C1 segment of cervical spinal cord (tissue), 14 donors: ENCODE measurements around the gene MED31.
A peak's percentile ranks its signal among the peaks of the same experiment; 100 is the strongest.
"Not testable (repeated sequence)": the region's sequence is repeated elsewhere in the genome, so short reads cannot be mapped to it uniquely, and the experiment has no call there.

Source experiments
- DNase-seq, 14 donors: peaks; one replicate each; lab custom pipeline; 2025; lab: John Stamatoyannopoulos, UW

The MED31 gene

DNA sequence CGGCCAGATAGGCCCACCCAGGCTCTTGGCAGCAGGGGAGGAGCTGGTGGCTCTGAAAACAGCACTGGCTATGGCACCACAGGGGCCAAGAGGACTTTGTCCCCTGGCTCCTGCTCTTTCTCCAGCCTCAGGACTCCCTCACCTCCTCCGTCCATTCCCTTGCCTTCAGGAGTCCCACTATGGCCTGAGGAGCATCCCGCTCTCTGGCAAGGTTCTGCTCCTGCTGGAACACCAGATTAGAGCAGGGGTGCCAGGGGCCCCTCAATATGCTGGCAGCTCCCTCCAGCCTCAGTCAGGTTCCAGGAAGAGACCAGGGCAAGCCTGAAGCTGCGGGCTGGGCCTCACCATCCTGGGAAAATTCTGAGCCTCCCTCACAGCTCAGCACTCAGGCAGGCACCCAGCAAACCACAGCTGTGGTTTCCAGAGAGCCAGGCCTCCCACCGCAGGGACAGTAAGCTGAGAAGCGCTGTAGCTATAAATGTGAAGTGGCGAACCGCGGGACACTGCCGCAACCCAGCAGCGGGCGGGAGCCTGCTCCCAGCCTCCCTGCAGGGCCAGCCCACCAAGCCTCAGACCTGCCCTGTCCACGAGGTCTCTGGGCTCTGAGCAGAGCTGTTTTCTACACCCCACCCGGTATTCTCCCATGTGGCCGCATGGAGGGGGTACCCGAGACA lies 25.9 kb upstream of the MED31 start:
- DNase-seq, result no peak

DNA sequence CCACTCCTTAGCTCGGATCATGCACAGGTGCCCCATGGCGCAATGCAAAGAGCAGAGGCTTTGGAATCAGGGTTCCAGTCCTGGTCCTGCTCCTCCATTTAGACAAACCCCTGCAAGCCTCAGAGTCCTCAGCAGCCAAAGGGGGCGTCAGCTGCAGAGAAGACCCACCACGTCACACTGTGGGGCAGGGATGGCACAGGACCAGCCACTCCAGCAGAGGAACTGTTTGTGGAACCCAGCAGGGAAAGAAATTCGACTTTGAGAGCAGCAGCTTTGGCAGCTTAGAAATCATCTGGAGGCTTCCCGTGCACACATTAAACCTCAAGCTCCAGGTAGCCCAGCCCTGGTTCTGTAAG lies 25.4 kb upstream of the MED31 start:
- no peak for DNase-seq

DNA sequence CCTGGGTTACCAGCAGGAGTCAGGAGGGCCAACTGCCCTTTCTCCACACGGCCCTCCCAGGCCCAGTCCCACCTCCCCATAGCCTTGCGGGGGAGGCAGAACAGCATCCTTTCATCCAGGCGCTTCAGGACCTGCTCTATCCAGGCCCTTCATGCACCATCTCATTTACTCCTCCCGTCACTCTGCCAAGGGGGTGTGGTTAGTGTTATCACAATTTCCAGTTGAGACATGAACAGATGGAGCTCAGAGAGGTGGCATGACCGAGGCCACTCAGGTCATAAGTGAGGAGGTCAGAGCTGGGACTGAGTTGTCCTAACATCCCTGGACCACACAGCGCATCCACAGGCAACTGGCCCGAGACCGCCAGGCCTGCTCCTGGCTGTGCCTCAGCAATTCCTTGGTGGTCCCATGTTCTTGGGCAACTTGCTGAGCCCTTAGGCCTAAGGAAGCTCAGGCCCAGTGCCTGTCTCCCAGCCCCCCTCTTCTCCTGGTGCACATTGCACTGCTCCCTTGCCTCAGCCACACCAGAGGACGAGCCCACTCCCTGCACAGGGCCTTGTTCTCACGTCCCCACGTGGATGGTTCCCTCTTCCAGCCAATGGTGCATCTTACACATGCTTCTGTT lies 23.9 kb upstream of the MED31 start:
- no peak for DNase-seq

DNA sequence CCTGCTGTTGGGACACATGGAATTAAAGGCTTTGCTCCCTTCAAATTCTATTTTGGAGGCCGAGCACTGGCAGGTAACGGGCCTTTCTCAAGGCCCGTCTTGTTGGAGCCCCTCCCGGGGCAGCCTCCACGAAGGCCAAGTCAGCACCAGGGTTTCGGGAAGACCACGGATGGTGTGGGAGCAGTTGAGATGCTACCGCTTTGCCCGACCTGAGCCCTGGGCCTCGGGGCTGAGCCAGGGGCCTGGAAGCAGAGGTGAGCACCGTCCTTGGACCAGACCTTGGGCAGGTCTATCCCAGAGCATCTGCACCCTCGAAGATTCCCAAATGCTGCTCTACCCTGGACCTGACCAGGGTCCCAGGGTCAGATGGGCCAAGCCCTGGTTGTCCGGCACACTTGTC lies 23.2 kb upstream of the MED31 start:
- DNase-seq, result no peak

DNA sequence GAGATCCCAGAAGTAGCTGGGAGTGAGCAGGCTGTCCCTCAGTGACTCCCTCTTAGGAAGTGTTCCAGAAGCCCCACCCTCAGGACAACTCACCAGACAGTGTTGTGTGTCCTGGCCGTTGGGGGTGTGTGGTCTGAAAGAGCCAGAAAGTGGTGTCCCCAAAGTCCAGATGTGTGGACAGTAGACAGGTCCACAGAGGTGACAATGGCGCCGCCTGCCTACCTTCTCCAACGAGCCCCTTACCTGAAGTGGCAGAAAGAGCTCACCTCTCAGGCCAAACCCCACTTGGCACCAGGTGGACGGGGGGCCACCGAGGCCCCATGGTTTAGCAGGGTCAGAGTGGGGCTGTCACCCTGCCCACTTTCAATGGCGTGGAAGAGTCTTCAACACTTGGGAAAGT lies 20.0 kb upstream of the MED31 start:
- no peak for DNase-seq

DNA sequence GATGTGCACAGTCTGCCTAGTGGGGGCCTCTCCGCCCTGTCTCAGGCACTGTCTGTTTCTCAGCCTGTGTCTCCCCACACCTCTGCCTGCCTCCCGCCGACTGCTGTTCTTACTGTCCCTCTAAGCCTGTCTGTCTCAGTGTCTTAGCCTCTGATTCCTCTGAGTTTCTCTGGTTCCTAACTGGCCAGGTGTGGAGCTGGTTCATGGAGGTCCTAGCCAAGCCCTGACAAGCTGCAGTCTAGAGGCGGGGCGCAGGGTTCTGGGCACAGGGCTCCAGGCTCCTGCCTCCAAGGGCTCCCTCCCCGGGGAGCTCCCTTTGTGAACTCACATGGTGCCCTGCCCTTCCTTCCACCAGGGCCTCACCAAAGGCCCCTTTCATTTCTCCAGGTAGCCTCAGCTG lies 19.6 kb upstream of the MED31 start:
- DNase-seq, result no peak

DNA sequence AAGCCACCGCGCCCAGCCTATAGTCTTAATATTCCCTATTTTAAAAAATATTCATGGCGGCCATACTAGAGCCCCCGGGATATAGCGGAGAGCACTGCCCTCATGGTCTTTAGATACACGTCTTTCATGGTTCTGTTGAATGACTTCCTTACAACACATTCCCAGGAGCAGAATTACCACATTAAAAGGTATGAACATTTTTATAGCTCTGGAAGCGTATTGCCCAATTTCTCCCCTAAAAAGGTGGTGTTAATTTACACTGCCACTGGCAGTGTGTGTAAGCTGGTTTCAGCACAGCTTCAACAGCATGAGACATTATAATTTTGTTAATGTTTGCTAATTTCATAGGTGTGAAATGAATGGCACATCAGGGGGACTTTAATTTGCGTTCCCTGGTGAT lies 19.2 kb upstream of the MED31 start:
- no peak for DNase-seq

DNA sequence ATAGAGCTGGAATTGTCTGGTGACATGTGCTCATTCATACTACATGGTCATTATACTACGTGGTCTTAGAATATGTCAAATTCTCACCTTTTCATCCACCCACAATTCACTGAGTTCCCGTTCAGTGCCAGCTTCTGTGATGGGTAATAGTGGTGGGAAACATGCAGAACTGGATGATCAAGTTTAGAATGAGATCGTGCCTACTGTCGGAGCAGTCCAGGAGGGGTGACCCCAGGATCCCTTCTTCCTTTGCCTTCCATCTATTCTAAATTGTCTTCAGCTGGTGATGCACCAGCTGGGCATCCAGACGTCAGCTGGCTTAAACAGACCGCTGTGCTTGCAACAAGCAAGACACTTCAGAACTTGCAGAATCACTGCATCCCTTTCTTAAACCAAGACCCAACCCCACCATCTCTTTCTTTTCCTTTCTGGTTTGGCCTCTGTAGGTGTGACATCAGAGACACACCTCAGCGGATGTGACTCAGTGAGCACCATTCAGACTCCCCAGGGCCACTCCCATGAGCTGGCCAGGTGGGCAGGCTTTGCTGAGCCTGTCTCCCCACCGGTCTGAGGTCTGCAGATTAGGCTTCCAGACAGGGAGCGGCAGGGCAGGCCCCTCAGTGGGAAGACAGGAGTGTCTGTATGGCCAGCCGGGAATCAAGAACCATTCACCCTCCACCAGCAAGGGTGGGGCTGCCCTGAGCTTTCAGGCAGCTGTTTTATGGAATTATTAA lies 18.2 kb upstream of the MED31 start:
- no peak for DNase-seq

DNA sequence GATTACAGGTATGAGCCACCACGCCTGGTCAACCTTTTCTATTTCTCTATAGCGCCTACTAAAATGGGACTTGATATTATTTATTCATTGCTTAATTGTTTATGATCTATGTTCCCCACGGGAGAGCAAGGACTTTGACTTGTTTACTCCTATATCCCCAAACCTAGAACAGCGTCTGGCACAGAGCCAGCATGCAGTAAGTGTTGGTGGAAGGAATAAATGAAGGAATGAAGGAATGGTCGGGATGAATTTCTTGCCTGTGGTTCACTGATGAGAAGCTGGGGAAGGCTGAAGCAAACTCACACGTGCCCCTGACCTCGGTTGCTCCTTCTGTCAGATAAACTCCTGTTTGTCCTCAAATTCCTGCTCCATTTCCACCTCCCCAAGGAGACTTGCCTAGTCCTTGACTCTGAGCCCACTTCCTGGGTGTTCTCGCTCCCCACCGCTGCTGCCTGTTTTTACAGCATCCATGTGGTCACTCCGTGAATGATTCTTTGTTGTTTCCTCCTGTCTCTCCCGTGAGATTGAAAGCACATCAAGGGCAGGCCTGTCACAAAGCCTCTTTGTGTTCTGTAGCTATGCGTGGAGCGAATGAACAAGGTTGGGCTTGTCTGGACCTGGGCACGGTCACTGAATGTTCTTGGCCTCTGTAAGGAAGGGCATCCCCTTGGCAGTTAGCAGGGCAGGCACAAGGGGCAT lies 17.5 kb upstream of the MED31 start:
- no peak for DNase-seq

DNA sequence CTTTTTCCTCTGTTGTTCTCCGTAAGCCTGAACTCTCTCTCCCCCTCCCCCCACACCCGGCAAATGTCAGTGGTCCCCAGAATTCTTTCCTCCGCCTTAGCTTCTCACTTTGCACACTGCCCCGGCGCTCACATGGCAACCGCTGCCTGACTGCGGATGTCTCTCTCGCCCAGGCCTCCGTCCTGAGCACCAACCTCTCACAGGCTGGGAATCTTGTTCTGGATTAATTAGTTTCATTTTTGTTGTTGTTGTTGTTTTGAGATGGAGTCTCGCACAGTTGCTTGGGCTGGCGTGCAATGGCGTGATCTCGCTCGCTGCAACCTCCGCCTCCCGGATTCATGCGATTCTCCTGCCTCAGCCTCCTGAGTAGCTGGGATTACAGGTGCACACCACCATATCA lies 16.8 kb upstream of the MED31 start:
- no peak for DNase-seq

DNA sequence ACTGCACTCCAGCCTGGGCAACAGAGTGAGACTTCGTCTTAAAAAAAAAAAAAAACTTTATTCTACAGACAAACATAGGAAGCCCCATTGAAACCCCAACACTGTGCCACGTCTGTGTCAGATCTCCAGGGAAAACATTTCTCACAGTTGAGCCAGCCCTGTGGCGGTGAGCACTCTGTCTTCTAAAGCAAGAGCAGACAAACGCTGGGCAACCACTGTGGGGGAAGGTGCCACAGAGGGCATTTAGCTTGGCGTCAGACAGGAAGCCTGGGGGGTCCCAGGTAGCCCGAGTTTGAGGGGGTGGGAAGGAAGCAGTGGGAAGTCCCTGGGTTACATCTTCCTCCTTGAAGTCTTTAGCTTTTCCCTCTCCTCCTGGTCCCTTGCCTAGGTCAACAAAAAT lies 16.1 kb upstream of the MED31 start:
- DNase-seq, result no peak

DNA sequence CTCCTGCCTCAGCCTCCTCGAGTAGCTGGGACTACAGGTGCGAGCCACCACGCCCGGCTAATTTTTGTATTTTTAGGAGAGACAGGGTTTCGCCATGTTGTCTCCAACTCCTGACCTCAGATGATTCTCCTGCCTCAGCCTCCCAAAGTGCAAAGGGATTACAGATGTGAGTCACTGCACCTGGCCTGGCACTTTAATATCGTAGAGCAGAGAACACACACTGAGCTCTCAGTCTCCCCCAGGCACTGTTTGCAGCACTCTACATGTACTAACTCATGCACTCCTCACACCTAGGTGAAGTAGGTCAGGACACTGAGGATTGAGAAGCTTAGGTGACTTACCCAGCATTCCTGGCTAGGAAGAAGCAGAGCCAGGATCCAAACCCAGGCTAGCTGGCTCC lies 15.2 kb upstream of the MED31 start:
- DNase-seq, result no peak

DNA sequence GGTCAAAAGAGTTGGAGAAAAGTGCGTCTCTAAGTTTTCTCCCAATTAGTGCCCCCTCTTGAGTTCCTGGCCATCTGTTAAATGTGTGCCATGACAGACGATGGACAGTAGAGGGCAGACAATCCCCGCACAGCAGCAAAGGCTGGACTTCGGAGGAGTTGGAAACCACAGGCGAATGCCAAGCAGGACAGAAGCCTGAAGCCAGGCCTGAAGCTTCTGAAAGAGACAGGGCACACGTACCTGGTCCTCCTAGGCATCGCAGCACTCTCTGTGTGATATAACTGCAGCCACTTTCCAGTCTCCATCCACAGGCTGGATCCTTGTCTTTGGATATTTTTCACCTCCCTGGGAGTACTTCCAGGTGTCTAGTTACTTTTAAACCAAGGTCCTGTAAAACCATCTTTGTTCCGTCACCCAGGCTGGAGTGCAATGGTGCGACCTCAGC lies 14.7 kb upstream of the MED31 start:
- DNase-seq, result peak in 12 of 14 donors; percentile 2 to 57 (median 36)

DNA sequence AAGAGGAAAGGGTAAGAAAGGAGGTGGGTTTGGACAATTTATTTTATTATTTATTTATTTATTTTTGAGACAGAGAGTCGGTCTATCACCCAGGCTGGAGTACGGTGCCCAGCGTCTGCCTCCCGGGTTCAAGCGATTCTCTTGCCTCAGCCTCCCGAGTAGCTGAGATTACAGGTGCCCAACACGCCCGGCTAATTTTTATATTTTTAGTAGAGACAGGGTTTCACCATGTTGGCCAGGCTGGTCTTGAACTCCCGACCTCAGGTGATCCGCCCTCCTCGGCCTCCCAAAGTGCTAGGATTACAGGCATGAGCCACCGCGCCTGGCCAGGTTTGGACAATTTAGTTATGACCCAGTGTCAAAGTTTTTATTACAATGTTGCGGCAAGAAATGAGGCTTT lies 11.8 kb upstream of the MED31 start:
- DNase-seq, result not testable (repeated sequence)

DNA sequence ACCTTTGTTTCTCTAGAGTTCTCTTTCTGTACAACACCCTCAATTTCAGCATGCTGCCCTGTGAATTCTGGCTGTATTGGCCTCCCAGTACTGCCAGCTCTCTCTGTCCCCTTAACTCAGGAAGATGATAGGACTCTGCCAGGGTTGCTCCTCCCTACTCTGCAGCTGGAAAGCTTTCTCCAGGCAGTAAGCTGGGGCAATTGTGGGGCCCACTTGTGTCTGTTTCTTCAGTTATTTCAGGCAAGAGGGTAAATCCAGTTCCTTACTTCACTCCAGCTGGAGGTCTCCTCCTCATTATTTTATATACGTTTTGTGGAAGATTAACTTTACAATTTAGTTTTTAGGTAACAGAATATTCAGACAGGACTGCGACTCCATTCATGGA lies 10.1 kb upstream of the MED31 start:
- DNase-seq, result no peak

DNA sequence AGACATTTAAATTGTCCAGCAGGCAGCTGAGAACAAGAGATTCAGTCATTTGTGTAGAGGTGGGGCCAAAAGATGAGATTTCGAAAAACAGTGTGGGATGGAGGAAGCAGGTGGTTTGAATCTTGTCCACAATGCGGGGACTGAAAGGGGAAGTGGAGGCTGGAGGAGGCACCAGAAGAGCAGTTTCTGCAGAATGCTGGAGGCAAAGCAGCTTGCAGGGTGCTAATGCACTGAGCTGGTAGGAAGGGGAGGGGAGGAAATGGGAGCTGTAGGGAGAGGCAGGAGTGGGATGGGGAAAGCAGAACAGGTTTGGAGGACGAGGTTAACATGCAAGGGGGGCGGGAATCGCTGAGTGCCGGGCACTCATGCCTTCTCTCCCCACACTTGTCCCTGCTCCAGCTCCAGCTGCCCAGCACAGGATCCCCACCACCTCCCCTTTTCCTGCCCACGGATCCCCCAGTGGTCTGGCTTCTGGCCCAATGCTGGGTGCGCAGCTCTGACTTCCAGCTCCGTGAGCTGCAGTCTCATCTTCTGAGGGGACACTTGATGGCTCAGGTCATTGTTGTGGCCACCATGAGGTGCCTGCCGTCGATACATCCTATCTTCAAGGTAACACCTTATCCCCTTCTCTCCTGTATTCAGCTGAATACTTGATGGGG lies 9.5 kb upstream of the MED31 start:
- DNase-seq, result peak in 5 of 14 donors; percentile 2 to 27 (median 14)

DNA sequence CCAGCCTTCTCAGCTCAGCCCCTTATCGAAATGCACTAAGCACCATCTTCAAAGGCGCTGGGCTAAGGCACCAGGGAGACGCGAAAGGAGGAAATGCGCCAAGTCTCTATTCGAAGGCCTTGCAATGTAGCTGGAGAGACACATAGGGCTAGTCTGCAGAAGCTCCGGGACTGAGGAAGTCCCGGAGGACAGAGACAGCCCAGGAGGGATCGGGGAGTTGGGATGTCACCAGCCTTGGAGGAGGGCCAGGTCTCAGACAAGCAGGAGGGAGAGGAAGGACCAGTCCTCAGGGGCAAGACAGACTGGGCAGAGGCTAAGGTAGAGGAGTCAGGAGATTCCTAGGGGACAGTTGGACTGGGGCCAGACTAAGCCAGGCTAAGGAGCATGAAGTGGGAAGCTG lies 8.7 kb upstream of the MED31 start:
- DNase-seq, result peak in 1 of 14 donors; percentile 5

DNA sequence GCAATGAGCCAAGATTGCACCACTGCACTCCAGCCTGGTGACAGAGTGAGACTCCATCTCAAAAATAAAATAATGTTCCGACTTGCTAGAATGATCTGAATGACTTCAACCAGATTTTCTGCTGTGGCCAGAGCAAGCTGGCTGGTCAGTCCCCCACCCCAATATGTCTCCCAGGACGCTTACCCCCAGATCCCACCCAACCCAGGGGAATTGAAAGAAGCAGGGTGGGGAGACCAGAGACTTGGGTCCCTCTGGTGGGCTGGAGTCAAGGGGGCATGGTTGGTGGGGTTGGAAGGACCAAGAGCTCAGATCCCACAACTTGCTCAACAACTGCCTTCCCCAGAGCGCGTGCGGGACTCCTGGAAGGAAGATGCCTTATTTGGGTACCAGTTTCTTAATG lies 7.0 kb upstream of the MED31 start:
- DNase-seq, result not testable (repeated sequence)

DNA sequence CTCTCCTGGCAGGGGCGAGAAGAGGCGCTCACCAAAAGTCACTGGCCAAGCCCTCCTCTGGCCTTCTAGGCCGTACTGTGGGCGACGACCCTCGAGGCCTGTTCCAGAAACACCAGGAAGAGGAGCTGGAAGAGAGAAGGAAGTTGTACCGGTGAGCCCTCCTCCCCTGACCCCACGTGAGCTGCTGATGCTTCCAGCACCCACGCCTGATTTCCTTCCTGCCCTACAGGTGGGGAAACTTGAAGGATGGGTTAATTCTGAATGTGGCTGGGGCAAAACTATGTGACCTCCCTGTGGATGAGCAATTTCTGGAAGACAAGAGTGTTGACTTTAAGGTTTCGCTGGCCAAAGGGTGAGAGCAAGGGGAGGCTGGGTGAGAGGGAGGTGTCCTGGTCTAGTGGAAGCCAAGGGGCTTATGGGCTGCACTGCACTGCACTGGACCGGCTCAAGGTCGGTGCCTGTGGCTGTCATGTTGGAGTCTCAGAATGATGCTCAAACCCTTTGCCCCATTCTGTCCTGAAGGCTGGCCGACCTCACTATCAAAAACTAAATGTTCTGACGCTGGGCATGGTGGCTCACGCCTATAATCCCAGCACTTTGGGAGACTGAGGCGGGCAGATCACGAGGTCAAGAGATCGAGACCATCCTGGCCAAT lies 6.4 kb upstream of the MED31 start:
- DNase-seq, result no peak

DNA sequence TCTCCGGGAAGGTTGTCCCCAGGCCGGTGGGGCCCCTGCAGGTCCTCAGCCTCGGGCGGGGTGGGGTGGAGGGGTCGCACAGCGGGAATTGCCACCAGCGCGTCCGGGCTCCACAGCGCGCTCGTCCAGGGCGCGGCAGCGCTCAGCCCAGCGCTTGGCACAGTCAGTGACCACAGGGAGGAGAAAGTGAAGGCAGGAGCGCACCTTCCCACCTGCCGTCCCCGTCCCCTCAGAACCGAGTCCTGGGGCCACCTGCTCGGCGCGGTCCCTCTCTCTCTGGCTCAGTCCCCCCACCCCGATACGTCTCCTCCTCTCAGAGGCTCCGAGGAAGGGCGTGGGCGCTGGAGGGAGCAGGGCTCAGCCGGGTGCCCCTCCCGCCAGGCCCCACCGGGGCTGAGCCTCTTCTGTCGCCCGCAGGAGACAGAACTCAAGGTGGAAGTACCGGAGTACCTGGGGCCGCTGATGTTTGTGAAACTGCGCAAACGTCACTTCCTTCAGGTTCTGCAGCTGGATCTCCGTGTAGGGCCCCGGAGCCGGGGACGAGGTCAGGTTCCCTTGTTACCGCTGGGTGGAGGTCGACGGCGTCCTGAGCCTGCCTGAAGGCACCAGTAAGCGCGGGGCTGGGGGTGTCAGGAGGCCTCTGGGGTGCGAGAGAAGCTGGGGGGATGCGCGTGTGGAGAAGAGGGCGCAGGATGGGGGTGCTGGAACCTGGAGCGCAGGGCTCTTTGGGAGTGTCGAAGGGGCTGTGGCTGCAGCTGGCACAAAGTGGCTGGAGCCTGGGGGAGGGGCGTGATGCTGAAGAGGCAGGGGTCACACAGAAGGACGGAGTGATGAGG lies 5.6 kb upstream of the MED31 start:
- not testable (repeated sequence) for DNase-seq
